Measurements from ENCODE around the gene ZNF622. TPM values are rescaled to one million over a fixed set of nuclear protein-coding genes. Genes with fewer than 3 reads are reported as not detected.

The ZNF622 gene
- total and polyA plus RNA-seq, 2 of the 13 experiments (the other 11 are each of a cell fraction or from before 2014, with no cell fraction given) = 12.1 to 44.7 TPM

GRCh38 chr5:16465544-16466432 is at the start of gene ZNF622 (continued):
- TF ChIP-seq PLSCR1 (CRISPR knock-in tag; IDR thresholded peaks at IDR 0.05; ENCODE audit: borderline replicate concordance) (no peak), HOXA5 (CRISPR knock-in tag; IDR thresholded peaks at IDR 0.05) (0 out of 2 replicates have a peak, but pooled peaks have one; percentile 14), THAP8 (CRISPR knock-in tag; IDR thresholded peaks at IDR 0.05; ENCODE audit: borderline replicate concordance) (no peak), NKX3-1 (CRISPR knock-in tag; IDR thresholded peaks at IDR 0.05) (0 out of 2 replicates have a peak, but pooled peaks have one; percentile 53), IRF2 (CRISPR knock-in tag; IDR thresholded peaks at IDR 0.05) (peak; percentile 63), MTF1 (CRISPR knock-in tag; IDR thresholded peaks at IDR 0.05) (peak; percentile 11; the same call in 1 of the 2 replicates), NFKBIZ (CRISPR knock-in tag; IDR thresholded peaks at IDR 0.05) (0 out of 2 replicates have a peak, but pooled peaks have one; percentile 12), ETV6 (CRISPR knock-in tag; conservative IDR thresholded peaks at IDR 0.05) (no peak; the same call in none of the 2 replicates), ZNF550 (CRISPR knock-in tag; IDR thresholded peaks at IDR 0.05; ENCODE audit: borderline replicate concordance) (0 out of 2 replicates have a peak, but pooled peaks have one; percentile 48), FOXJ3 (CRISPR knock-in tag; IDR thresholded peaks at IDR 0.05; ENCODE audit: borderline replicate concordance) (no peak), AFF4 (CRISPR knock-in tag; IDR thresholded peaks at IDR 0.05) (no peak), MED8 (CRISPR knock-in tag; IDR thresholded peaks at IDR 0.05; ENCODE audit: insufficient replicate concordance) (peak; percentile 26), ZNF83 (CRISPR knock-in tag; IDR thresholded peaks at IDR 0.05; ENCODE audit: borderline replicate concordance) (peak; percentile 79; the same call in 1 of the 2 replicates), EEA1 (CRISPR knock-in tag; IDR thresholded peaks at IDR 0.05; ENCODE audit: borderline replicate concordance) (no peak), SRSF9 (IDR thresholded peaks at IDR 0.05; ENCODE audit: borderline replicate concordance, insufficient read depth, low read depth, low read length, poor library complexity, severe bottlenecking) (no peak), ARID3A (IDR thresholded peaks at IDR 0.05; ENCODE audit: low read depth, low read length) (no peak), HES4 (CRISPR knock-in tag; IDR thresholded peaks at IDR 0.05; ENCODE audit: borderline replicate concordance) (peak; percentile 87), HBP1 (CRISPR knock-in tag; IDR thresholded peaks at IDR 0.05; ENCODE audit: low read depth) (no peak; the same call in 1 of the 2 replicates)

Data from HepG2 (cell line).